MM.1S (cell line): ENCODE measurements around the gene MMP15.

Experiments
- DNase-seq: peaks from one replicate; pipeline ENCODE4 v3.0.0-alpha.2; 2015
- H2AFZ ChIP-seq: fragments of 300-600 bp; sonication (generic); 2 replicates; pipeline ENCODE4 v1.6.0; 2016; ENCODE audit warnings: antibody characterized with exemption, low read length
- H3F3A ChIP-seq: fragments of 300-600 bp; sonication (generic); 2 replicates; pipeline ENCODE4 v1.6.1; 2016; ENCODE audit warnings: mild to moderate bottlenecking, antibody characterized with exemption, low read length, moderate library complexity, mixed read lengths; ENCODE audit not compliant: insufficient read depth
- H3K27ac ChIP-seq: fragments of 300-600 bp; sonication (generic); 2 replicates; pipeline ENCODE4 v1.5.1; 2016; ENCODE audit warnings: mild to moderate bottlenecking, low read length
- H3K27me3 ChIP-seq: fragments of 300-600 bp; sonication (generic); replicated peaks from 2 replicates; pipeline ENCODE4 v1.6.0; 2016; ENCODE audit warnings: low read length; ENCODE audit not compliant: insufficient read depth
- H3K36me3 ChIP-seq: fragments of 300-600 bp; sonication (generic); replicated peaks from 2 replicates; pipeline ENCODE4 v1.6.1; 2016; ENCODE audit warnings: mild to moderate bottlenecking, low read length, mixed read lengths; ENCODE audit not compliant: insufficient read depth
- H3K4me1 ChIP-seq: fragments of 300-600 bp; sonication (generic); 2 replicates; pipeline ENCODE4 v1.6.1; 2016; ENCODE audit warnings: low read length, mixed read lengths
- H3K4me2 ChIP-seq: fragments of 300-600 bp; sonication (generic); 2 replicates; pipeline ENCODE4 v1.6.0; 2016; ENCODE audit warnings: low read depth, low read length
- H3K4me3 ChIP-seq: fragments of 300-600 bp; sonication (generic); 2 replicates; pipeline ENCODE4 v1.5.1; 2016; ENCODE audit warnings: low read length, mixed read lengths
- H3K79me2 ChIP-seq: fragments of 300-600 bp; sonication (generic); 2 replicates; pipeline ENCODE4 v1.6.1; 2016; ENCODE audit warnings: mixed run types, low read length, mixed read lengths
- H3K9ac ChIP-seq: fragments of 300-600 bp; sonication (generic); 2 replicates; pipeline ENCODE4 v1.6.1; 2016; ENCODE audit warnings: low read length, mixed read lengths
- H3K9me2 ChIP-seq: fragments of 300-600 bp; sonication (generic); replicated peaks from 2 replicates; pipeline ENCODE4 v1.6.1; 2016; ENCODE audit warnings: mild to moderate bottlenecking, low read length, mixed read lengths; ENCODE audit not compliant: insufficient read depth
- H3K9me3 ChIP-seq: fragments of 300-600 bp; sonication (generic); replicated peaks from 2 replicates; pipeline ENCODE4 v1.6.1; 2016; ENCODE audit warnings: mild to moderate bottlenecking, low read length, mixed read lengths; ENCODE audit not compliant: insufficient read depth
- H4K20me1 ChIP-seq: fragments of 300-600 bp; sonication (generic); 2 replicates; pipeline ENCODE4 v1.6.1; 2016; ENCODE audit warnings: mild to moderate bottlenecking, low read length, moderate library complexity, mixed read lengths; ENCODE audit not compliant: insufficient read depth
- CTCF ChIP-seq: fragments of 300-600 bp; sonication (generic); IDR thresholded peaks from 2 replicates; pipeline ENCODE4 v1.5.1; 2016; ENCODE audit warnings: antibody characterized with exemption, low read length, mixed read lengths
- EZH2 ChIP-seq: fragments of 300-600 bp; sonication (generic); optimal IDR thresholded peaks from 2 replicates; pipeline ENCODE3; 2017; ENCODE audit warnings: low read depth, mild to moderate bottlenecking, antibody characterized with exemption, low read length, mixed read lengths
- EZH2phosphoT487 ChIP-seq: fragments of 300-600 bp; sonication (generic); IDR thresholded peaks from 2 replicates; pipeline ENCODE4 v1.6.1; 2018; ENCODE audit warnings: antibody characterized with exemption, low read length

Gene MMP15

DNA sequence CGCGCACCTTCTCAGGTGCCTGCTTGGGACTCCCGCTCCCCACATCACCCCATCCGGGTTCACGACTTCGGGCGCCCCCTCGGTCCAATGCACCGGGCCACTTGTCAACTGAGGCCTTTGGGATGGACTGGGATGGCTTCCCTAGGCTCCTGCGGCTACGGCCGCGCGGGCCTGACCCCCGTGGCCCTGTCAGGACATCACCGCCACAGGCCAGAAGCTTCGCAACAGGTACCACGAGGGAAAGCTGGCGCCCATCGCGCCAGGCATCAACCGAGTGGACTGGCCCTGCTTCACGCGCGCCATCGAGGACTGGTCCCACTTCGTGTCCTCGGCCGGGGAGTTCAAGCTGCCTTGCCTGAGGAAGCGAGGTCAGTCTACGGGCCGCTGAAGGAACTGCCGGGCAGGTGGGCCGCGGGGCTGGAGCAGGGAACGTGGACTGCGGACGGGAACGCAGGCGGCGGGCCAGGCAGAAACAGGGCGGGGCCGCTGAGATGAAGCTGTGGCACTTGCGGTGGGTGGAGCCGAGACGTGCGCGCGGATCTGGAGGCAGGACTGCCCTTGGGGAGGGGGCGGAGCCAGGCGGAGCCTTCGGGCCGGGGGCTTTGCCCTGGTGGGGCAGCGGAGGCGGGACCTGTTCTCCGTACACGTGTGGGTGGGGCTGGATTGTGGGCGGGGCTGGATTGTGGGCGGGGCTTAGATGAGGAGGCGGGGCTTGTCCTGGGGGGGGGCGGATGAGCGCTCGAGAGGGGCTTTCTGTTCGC lies 40.9 kb upstream of the MMP15 start:
- Histone ChIP-seq H3K4me2 (peak overlapping the region; percentile 50; the same call in 1 of the 2 replicates), H3K4me3 (peak overlapping the region; percentile 15; the same call in 1 of the 2 replicates)

DNA sequence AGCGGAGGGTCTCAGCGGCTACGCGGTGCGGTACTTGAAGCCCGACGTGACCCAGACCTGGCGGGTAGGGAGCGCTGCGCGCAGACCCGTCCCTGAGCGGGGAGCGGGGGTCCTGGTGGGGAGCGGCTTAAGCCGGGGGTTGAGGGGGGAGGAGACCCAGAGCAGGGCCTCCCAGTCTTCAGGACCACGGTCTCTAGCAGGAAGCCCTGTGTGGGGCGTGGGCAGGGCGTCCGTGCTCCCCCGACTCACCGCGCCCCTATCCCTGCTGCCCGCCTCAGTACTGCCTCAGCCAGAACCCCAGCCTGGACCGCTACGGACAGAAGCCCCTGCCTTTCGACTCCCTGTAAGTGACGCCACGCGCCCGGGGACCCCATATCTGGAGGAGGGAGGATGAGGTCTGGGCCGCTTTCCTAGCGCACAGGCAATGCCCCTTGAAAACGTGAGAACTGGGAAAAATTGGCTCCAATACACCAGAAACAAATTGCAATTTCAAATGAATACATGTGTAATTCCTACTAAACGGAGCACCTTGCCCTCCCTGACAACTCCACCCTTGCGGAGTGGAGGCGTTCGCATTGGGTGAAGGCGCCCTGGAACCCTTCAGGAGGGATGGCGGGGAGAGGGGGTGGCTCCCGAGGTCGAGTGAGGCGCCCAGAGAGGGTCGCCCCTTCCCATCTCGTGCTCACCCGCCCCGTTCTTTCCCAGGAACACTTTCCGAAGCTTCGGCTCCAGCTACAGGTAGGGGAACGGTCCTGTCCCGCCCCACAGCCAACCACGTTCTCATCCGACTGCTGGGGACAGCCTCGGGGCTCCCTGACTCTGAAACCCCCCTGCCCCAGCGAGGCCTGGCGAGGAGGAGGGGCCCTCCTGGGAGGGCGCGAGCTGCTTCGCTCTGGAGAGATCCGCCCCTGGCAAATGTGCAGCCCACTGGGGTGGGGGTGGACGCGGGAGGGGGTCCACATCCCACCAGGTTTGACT lies 40.1 kb upstream of the MMP15 start:
- H2AFZ ChIP-seq, result no peak overlapping the region
- H3K36me3 ChIP-seq, result no peaks in the 10 kb centered on the region
- no peaks in the 10 kb centered on the region for H3K79me2 ChIP-seq
- H3F3A ChIP-seq, result no peaks in the 10 kb centered on the region
- H3K27me3 ChIP-seq, result no peaks in the 10 kb centered on the region
- no peaks in the 10 kb centered on the region for H3K4me1 ChIP-seq
- H3K9ac ChIP-seq, result no peak overlapping the region
- H3K27ac ChIP-seq, result no peak overlapping the region
- DNase-seq, result no peak
- no peaks in the 10 kb centered on the region for H4K20me1 ChIP-seq
- no peak for TF ChIP-seq EZH2
- H3K9me2 ChIP-seq, result no peaks in the 10 kb centered on the region
- H3K4me3 ChIP-seq, result no peak overlapping the region
- no peak overlapping the region for H3K4me2 ChIP-seq
- no peaks in the 10 kb centered on the region for H3K9me3 ChIP-seq

More for the DNA sequence above, 40.9 kb upstream of the MMP15 start:
- Histone ChIP-seq H3K79me2 (no peaks in the 10 kb centered on the region), H2AFZ (peak overlapping the region; percentile 69; the same call in 1 of the 2 replicates), H3K27me3 (no peaks in the 10 kb centered on the region), H3F3A (no peaks in the 10 kb centered on the region), H3K4me1 (no peaks in the 10 kb centered on the region), H3K9ac (no peak overlapping the region), H4K20me1 (no peaks in the 10 kb centered on the region), H3K9me2 (no peaks in the 10 kb centered on the region), H3K9me3 (no peaks in the 10 kb centered on the region), H3K27ac (no peak overlapping the region), H3K36me3 (no peaks in the 10 kb centered on the region)
- DNase-seq, result peak; percentile 25
- TF ChIP-seq EZH2phosphoT487 (no peak), CTCF (no peak), EZH2 (no peak)

- Histone ChIP-seq H3K4me2 (no peak overlapping the region), H3K4me1 (no peaks in the 10 kb centered on the region), H3K9me2 (no peaks in the 10 kb centered on the region), H3K4me3 (no peak overlapping the region), H3K9ac (no peak overlapping the region), H3K9me3 (no peaks in the 10 kb centered on the region), H2AFZ (no peak overlapping the region), H3K36me3 (no peaks in the 10 kb centered on the region), H3K27ac (no peak overlapping the region), H4K20me1 (no peaks in the 10 kb centered on the region), H3K79me2 (no peaks in the 10 kb centered on the region), H3K27me3 (no peaks in the 10 kb centered on the region), H3F3A (no peaks in the 10 kb centered on the region)
- DNase-seq, result no peak
- TF ChIP-seq EZH2phosphoT487, result no peak
These were observed 39.4 kb upstream of the MMP15 start for GRCh38 chr16:57986196-57986595.

- Histone ChIP-seq H3K4me1 (no peaks in the 10 kb centered on the region), H2AFZ (no peak overlapping the region), H3K27ac (no peak overlapping the region), H3K79me2 (no peaks in the 10 kb centered on the region), H3K36me3 (no peaks in the 10 kb centered on the region), H3K4me2 (no peak overlapping the region), H3K27me3 (no peaks in the 10 kb centered on the region), H3K9me3 (no peaks in the 10 kb centered on the region), H3K9ac (no peak overlapping the region), H3K4me3 (no peak overlapping the region), H4K20me1 (no peaks in the 10 kb centered on the region), H3K9me2 (no peaks in the 10 kb centered on the region), H3F3A (no peaks in the 10 kb centered on the region)
- no peak for DNase-seq
- no peak for TF ChIP-seq EZH2
- no peak for TF ChIP-seq EZH2phosphoT487
- TF ChIP-seq CTCF, result no peak
These were observed 37.9 kb upstream of the MMP15 start for GRCh38 chr16:57987441-57988177.
